ENCODE results near the gene IFITM5.

DNA sequence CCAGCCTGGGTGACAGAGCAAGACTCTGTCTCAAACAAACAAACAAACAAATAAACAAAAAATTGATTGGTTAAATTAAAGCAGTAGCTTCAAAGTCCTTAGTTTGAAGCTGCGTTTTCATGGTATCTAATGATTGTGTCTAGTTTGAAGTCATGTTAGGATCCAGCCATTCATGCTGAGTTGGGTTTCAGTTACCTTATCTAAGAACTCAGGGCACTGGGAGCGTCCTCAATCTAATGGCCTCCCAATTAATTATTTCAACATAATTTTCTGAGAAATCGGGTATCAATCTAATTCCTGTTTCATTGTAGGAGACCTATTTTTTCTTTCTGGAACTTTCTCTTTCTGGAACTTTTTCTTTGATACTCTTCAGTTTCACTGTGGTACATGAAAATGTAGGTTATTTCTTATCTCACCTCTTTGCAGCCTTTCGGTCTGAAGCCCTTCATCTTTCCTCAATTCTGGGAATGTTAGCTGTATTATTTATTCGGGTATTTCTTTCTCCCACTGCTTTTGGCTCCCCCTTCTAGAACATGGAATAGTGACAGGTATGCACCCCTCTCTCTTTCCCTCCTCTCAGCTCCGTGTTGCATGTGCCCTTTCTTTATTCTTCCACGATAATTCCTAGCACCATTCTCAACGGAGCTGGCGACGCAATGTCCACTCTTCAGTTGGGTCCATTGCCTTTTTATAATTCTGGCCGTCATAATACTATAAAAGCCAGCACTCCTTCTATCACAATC lies 45.7 kb upstream of the IFITM5 start:
- TF ChIP-seq, protein P1, sequence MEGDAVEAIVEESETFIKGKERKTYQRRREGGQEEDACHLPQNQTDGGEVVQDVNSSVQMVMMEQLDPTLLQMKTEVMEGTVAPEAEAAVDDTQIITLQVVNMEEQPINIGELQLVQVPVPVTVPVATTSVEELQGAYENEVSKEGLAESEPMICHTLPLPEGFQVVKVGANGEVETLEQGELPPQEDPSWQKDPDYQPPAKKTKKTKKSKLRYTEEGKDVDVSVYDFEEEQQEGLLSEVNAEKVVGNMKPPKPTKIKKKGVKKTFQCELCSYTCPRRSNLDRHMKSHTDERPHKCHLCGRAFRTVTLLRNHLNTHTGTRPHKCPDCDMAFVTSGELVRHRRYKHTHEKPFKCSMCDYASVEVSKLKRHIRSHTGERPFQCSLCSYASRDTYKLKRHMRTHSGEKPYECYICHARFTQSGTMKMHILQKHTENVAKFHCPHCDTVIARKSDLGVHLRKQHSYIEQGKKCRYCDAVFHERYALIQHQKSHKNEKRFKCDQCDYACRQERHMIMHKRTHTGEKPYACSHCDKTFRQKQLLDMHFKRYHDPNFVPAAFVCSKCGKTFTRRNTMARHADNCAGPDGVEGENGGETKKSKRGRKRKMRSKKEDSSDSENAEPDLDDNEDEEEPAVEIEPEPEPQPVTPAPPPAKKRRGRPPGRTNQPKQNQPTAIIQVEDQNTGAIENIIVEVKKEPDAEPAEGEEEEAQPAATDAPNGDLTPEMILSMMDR (IDR thresholded peaks at IDR 0.05): no peak
- TF ChIP-seq, protein P2, sequence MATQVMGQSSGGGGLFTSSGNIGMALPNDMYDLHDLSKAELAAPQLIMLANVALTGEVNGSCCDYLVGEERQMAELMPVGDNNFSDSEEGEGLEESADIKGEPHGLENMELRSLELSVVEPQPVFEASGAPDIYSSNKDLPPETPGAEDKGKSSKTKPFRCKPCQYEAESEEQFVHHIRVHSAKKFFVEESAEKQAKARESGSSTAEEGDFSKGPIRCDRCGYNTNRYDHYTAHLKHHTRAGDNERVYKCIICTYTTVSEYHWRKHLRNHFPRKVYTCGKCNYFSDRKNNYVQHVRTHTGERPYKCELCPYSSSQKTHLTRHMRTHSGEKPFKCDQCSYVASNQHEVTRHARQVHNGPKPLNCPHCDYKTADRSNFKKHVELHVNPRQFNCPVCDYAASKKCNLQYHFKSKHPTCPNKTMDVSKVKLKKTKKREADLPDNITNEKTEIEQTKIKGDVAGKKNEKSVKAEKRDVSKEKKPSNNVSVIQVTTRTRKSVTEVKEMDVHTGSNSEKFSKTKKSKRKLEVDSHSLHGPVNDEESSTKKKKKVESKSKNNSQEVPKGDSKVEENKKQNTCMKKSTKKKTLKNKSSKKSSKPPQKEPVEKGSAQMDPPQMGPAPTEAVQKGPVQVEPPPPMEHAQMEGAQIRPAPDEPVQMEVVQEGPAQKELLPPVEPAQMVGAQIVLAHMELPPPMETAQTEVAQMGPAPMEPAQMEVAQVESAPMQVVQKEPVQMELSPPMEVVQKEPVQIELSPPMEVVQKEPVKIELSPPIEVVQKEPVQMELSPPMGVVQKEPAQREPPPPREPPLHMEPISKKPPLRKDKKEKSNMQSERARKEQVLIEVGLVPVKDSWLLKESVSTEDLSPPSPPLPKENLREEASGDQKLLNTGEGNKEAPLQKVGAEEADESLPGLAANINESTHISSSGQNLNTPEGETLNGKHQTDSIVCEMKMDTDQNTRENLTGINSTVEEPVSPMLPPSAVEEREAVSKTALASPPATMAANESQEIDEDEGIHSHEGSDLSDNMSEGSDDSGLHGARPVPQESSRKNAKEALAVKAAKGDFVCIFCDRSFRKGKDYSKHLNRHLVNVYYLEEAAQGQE (IDR thresholded peaks at IDR 0.05; ENCODE audit: insufficient read depth in 1 of 2, low read depth in 2 of 2, low read length in 1 of 2): no peak
- TF ChIP-seq TCF7L2 (IDR thresholded peaks at IDR 0.05; ENCODE audit: low read depth, low read length): no peak
